Stimulated activated CD8-positive, alpha-beta memory T cell treated with anti-CD3 and anti-CD28 coated beads, Interleukin-7, amount 100 ng/mL, for 4 hours (primary cell): ENCODE data around the gene TAS2R41.

Experiments used
- DNase-seq, 2 donors: peaks; one replicate each; pipeline ENCODE4 v3.0.0-alpha.2; 2020; ENCODE audit warnings: low read depth in 2 of 2

The TAS2R41 gene

DNA sequence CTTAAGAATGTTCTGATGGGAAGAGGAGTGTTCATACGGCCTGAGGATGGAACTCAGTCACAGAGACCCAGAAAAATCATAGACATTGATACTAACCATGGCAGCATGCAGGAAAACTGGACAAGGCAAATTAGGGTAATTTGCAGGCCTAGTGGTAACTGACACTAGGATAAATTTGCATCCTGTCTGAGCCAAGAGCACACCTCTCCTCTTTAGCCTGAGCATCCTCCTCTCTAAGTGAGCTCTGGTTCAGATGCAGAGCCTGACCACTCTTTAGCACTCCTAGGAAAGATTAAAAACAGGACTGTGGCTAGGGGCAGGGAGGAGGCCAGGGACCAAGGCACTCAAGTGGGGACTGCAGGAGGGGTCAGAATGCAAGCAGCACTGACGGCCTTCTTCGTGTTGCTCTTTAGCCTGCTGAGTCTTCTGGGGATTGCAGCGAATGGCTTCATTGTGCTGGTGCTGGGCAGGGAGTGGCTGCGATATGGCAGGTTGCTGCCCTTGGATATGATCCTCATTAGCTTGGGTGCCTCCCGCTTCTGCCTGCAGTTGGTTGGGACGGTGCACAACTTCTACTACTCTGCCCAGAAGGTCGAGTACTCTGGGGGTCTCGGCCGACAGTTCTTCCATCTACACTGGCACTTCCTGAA, at the start of gene TAS2R41:
Gene TAS2R41 (plus strand): TSS at position 373 of the 650 bp plus-strand sequence. CDS start 0 bp downstream, at position 373.
- DNase-seq: no peak

DNA sequence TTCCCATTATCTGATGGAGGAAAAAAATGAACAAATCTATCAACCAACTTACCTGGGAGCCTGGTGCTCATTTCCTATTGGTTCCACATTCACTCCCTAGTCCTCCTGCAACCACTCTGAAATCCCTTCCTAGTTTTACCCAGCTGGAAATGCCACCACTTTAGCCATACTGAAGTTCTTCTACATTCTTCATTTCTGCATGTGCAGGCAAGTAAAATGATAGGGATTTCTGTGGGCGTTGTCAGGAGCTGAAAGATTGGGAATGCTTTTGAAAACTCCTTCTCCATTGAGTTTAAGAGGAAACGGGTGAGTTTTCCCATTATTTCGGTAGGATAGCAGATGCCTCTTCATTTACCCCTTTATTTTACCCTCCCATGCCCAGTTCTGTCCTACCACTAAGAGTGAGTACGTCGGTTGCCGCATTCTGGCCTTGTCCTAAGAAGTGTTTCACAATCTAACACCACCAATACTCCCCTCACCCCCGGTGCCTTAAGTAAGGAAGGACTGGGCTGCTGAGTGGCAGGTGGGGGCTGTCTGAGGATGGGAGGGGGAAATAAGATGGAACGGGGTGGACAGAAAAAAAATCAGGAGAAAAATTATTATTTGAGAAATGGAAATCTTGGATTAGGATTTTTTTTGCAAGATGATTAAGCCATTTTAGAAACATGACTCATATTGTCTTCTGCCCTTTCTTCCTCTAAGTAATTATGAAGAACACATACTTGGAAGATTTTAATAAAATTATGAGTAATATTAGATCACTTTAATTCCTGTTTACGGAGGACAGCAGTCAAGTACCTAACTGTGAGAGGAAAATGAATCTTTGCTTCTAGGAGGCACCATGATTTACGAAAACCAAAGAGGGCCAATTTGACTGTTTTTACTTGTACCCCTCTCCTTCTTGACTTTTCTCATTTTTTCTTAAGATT, 47.6 kb upstream of the TAS2R41 start:
- DNase-seq: no peak

GRCh38 chr7:143431109-143431508, 46.6 kb upstream of the TAS2R41 start:
- DNase-seq: no peak

DNA sequence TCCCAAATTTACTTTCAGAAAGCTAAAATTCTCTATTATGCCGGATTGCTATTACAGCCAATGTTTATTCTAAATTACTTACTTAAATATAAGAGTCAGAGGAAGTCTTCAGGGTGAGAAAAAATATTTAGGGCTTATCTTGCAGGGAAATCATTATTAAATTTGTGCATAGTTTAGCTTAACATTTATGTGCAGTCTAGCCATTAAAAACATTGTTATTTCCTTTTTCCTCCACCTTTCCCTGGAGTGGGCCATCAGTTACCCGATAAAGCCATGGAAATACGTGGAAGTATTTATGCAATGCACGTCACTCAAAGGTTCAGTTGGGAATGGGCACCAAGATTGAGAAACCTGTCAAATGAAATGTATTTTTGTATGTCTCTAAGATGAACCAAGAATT, 43.9 kb upstream of the TAS2R41 start:
- DNase-seq: no peak

DNA sequence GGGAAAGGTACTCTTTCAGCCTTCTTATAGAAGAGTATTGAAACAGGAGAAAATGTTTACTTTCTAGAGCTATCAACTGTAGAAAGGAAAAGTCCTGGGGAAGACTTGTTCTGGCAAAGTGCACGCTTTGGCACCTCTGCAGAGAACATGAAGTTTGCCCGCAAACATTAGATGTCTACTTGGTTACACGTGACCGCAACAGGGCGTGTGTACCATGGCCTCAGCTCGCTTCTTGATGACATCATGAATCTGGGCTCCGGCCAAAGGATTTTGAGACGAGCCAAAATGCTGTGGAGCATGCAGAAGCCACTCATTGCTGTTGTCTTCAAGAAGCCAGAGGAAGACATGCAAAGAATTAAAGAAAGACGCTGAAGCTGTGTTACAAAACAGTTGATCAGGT, 43.0 kb upstream of the TAS2R41 start:
- DNase-seq: no peak

DNA sequence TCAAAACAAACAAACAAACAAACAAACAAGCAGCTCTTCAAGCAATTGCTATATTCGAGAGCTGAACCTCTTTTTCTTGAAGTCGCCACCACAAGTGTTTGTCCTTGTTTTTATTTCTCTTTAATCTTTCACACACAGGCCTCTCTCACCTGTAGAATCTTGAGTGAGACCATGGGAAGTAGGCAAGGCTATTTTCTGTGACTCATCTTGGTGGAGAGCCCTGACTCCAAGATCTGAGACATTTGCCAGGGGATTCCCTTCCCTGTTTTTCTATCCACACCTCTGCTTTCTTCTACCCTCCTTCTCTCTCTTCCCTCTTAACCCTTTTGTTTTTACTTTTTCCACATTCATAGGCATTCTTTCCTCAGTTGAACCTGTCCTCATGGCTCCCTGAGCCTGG, 42.4 kb upstream of the TAS2R41 start:
- no peak for DNase-seq

- DNase-seq: no peak
Observed at GRCh38 chr7:143436325-143436946, 41.2 kb upstream of the TAS2R41 start.

DNA sequence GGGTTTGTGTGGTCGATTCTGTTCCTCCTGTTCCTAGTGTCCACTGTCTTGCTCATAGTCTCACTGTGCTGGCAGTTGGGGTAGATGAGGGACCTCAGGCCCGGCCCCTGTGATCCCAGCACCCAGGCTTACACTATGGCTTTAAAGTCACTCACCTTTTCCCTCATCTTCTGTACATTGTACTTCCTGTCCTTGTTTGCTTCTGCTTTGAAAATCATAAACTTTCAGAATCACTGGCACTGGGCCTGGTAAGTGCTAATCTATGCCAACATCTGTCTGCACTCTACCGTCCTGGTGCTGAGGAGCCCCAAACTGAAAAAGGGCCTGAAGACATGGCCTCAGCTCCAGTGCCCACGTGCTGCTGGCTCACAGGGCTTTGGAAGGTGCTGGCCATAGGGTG, 40.1 kb upstream of the TAS2R41 start:
- DNase-seq: no peak

GRCh38 chr7:143439866-143440265, 37.8 kb upstream of the TAS2R41 start:
- DNase-seq: no peak

DNA sequence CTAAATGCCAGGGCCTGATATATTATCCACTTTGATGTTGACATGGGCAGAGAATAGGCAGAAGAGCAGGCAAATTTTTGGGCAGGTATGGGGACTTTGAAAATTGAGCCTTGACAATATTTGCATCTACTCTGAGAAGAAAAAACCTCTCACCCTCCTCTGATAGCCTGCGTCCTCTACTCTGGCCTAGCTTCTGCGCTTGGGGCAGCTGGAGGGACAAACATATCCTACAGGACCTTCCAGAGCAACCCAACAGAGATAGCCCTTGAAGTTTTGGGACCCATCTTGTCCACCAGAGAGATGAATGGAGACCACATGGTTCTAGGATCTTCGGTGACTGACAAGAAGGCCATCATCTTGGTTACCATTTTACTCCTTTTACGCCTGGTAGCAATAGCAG, 34.5 kb upstream of the TAS2R41 start, which contains the start of gene TAS2R60:
Gene TAS2R60 (plus strand): TSS at position 301 of the 400 bp plus-strand sequence. CDS start 0 bp downstream, at position 301.
- DNase-seq: no peak

GRCh38 chr7:143444063-143444782, 33.5 kb upstream of the TAS2R41 start:
- no peak for DNase-seq

DNA sequence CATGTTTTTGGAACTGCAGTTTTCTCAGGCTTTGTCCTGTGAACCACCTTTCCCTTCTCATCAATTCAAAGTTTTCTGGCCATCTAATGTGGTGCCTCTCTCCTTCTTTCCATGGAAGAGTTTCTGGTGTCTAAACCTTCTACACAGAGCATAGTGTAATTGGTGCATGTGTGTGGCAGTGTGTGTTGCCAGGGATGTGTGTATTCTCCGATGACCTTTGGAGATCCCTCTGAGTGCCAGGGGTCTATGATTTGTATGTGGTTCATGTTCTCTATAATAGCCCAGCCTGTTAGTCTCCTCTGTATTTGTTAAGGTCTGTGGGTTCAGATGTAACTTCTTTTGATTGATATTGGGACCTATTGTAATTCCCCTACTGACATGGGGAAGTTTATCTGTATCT, 32.9 kb upstream of the TAS2R41 start:
- DNase-seq: no peak

- DNase-seq: no peak
Observed at GRCh38 chr7:143447466-143447865, 30.2 kb upstream of the TAS2R41 start.

DNA sequence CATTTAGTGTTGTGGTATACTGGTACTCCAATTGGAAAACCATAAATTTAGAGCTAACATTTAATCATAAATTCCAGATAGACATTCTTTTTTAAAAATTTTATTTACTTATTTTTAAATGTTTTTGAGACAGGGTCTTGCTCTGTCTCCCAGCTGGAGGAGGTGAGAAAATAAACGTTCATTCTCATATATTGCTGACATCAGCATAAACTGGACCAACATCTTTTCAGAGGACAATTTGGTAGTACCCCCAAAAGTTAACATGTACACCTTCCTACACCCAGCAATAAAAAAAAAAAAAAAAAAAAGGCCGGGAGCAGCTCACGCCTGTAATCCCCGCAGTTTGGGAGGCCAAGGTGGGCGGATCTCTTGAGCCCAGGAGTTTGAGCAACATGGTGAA, 29.2 kb upstream of the TAS2R41 start:
- no peak for DNase-seq

DNA sequence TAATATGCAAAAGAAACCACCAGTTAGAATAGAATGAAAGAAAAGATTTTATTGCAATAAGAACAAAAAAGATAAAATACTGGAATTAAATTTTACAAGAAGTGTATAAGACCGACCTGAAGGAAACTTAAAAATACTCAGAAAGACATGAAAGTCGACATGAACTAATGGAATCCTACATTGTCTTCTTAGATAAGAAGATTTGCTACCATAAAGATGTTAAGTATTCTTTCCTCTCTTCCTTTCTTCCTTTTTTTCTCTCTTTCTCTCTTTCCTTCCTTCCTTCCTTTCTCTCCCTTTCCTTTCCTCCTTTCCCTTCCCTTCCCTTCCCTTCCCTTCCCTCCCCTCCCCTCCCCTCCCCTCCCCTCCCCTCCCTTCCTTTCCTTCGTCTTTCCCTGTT, 27.9 kb upstream of the TAS2R41 start:
- DNase-seq: no peak

- no peak for DNase-seq
Observed at GRCh38 chr7:143451122-143451521, 26.6 kb upstream of the TAS2R41 start.

- no peak for DNase-seq
Observed at GRCh38 chr7:143451746-143452145, 25.9 kb upstream of the TAS2R41 start.

- no peak for DNase-seq
Observed at GRCh38 chr7:143452495-143452894, 25.2 kb upstream of the TAS2R41 start.

- no peak for DNase-seq
Observed at GRCh38 chr7:143454091-143454680, 23.5 kb upstream of the TAS2R41 start.

DNA sequence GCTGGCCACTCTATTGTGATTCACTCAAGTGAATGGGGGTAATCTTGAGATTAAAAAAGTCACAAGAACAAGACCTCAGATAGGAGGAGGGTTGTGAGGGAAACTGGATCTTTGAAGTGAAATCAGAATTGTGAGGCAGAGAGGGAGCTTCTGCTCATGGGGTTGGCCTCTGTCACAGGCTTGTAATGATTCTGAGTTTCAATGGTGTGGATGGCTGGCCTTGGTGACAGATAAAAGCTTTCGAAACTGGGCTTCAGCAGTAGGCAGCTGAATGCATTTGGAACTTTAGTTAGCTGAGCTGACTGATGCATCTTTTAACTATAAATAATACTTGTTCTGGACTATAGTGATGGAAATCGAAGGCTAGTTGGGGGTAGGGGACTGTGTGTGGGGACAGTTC, 22.2 kb upstream of the TAS2R41 start:
- DNase-seq: no peak

GRCh38 chr7:143455942-143456341, 21.7 kb upstream of the TAS2R41 start:
- no peak for DNase-seq
